SK-N-SH treated with all-trans-retinoic acid at 6 μM for 48 hours (cell line): ENCODE results near the gene CCDC38.

ENCODE experiments used
- RARB ChIP-seq: fragments of 250-450 bp; sonication (Bioruptor Pico); IDR thresholded peaks from 2 replicates; pipeline ENCODE4 v1.8.0; 2021; ENCODE audit warnings: mild to moderate bottlenecking, moderate library complexity
- ZFP3 ChIP-seq: fragments of 250-450 bp; sonication (Bioruptor Pico); IDR thresholded peaks from 2 replicates; pipeline ENCODE4 v1.5.0; 2020; ENCODE audit warnings: mild to moderate bottlenecking, moderate library complexity
- ZNF565 ChIP-seq: fragments of 450-650 bp; formaldehyde crosslinking; conservative IDR thresholded peaks from 2 replicates; pipeline ENCODE4 v1.5.0; 2020; ENCODE audit warnings: low read depth, mild to moderate bottlenecking, moderate library complexity

DNA sequence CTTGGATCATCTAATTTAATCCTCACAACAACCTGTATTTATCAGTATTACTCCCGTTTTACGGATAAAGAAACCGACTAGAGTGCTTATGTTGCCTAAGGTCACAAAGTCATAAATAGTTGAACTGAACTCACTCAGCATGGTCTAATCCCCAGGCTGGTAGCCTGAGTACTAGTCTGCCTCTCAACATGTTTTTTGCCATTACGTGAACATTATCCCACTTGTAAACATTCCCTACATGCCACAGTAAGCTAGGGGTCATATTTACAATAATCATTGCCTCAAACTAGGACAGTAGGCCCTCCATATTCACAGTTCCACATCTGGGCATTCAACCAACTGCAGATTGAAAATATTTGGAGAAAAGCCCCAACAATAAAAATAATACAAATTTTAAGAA lies 71.5 kb downstream of the CCDC38 start:
- TF ChIP-seq ZNF565 (CRISPR knock-in tag) (no peak), ZFP3 (CRISPR knock-in tag) (no peak), RARB (CRISPR knock-in tag) (no peak)
